NCI-H146 treated with DMSO at 0.1 percent for 48 hours (cell line): ENCODE data around the gene OR4D11.
"Not testable (repeated sequence)": the region's sequence is repeated elsewhere in the genome, so short reads cannot be mapped to it uniquely, and the experiment has no call there.

ENCODE experiments used
- DNase-seq: peaks from one replicate; lab custom pipeline; 2025; ENCODE audit not compliant: unreplicated experiment; lab: John Stamatoyannopoulos, UW

OR4D11 gene

DNA sequence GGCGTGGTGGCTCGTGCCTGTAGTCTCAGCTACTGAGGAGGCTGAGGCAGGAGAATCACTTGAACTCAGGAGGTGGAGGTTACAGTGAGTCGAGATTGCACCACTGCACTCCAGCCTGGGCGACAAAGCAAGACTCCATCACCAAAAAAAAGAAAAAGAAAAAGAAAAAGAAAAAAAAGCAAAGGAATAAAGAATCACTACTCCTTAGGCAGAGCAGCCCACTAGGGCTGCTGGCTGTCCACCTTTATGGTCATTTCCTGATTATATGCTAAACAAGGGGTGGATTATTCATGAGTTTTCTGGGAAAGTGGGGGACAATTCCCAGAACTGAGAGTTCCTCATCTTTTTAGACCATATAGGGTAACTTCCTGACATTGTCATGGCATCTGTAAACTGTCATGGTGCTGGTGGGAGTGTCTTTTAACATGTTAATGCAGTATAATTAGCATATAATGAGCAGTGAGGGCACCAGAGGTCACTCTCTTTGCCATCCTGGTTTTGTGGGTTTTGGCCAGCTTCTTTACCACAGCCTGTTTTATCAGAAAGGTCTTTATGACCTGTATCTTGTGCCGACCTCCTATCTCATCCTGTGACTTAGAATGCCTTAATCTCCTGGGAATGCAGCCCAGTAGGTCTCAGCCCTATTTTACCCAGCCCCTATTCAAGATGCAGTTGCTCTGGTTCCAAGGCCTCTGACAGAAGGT lies 44.4 kb downstream of the OR4D11 start:
- not testable (repeated sequence) for DNase-seq

DNA sequence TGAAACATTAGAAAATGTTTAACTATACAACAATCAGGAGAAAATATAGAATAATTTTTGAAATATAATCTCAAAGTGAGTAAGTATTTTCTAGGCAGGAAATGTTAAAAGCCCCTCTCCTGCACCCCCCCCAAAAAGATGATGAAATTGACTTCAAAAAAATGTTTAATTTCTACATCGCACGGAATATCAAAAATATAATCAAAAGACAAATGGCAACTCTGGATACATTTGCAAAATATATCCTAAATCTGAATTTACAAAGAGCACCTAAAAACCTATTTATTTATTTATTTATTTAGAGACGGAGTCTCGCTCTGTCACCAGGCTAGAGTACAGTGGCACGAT lies 44.9 kb downstream of the OR4D11 start:
- no peak for DNase-seq

DNA sequence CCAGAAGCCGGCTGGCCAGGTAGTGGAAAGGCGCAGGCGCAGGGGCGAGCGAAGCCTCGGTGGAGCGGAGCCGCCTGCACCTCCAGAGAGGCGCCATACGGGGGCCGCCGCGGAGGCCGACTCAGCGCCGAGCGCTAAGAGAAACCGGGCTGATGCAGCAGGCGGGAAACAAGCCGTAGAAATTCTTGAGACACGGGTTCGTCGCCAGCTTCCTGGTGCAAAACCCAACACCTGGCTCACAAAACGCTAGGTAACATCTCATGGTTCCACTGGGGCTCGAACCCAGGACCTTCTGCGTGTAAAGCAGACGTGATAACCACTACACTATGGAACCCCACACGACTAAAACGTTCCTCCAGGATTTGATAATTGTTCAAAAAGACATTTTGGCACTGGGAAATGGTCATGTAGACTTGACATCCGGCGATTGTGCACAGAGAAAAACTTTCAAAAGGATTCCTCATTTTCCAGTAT lies 47.0 kb downstream of the OR4D11 start:
- DNase-seq = peak; percentile 93

DNA sequence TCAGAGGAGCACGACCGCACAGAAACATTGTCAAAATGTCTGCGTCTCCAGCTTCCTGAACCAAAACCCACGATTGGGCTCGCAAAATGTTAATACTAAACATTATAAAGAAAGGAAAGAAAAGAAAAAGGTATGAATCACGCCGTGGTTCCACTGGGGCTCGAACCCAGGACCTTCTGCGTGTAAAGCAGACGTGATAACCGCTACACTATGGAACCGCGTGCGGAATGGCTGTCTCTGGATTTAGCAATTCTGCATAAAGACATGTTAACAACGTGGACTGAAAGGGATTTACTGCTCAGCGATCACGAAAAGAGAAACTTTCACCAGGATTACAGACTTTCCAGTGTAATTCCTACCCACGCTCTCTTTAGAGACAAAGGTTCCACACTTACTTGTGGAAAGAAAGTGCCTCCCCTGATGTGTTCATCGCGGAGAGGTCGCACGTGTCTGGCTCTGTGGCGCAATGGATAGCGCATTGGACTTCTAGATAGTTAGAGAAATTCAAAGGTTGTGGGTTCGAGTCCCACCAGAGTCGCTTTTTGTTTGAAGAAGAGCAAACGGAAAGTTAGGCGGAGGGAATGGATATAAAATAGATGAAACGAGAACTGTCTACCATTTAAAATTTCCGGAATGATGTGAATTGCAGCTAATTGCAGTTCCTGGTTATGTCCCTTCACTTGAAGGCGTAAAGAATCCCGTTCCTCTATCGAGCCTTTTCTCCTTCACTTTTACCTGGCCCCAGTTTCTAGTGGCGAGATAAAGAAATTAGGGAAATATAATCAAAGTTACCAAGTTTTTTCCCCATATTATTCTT lies 47.7 kb downstream of the OR4D11 start:
- peak; percentile 87 for DNase-seq

DNA sequence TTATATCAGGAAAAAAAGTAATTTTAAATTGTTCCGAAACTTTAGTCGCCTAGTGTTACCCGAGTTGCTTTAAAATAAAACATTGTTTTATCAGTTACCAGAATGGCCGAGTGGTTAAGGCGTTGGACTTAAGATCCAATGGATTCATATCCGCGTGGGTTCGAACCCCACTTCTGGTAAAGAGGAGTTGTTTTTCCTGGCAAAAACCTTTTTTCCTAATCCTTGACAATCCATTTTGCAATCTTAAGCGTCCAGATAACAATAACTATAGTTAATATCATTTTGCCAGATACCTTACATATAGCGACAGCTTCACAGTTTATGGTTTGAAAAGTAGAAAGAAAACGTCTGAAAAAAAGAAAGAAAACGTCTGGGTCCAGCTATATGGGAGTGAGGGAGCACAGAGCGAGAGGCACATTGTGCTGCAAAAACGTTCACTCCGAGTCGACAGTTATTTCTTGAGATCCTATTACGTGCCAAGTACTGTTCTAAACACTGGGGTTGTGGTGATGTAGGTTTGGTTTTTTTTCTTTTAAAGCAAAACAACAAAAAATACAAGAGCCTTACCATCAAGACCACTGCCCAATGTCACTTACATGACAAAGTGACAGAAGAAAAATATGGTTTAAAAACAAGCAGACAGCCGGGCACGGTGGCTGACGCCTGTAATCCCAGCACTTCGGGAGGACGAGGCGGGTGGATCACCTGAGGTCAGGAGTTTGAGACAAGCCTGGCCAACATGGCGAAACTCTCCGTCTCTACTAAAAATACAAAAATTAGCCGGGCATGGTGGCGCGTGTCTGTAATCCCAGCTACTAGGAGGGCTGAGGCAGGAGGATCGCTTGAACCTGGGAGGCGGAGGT lies 48.5 kb downstream of the OR4D11 start:
- DNase-seq = peak; percentile 67

DNA sequence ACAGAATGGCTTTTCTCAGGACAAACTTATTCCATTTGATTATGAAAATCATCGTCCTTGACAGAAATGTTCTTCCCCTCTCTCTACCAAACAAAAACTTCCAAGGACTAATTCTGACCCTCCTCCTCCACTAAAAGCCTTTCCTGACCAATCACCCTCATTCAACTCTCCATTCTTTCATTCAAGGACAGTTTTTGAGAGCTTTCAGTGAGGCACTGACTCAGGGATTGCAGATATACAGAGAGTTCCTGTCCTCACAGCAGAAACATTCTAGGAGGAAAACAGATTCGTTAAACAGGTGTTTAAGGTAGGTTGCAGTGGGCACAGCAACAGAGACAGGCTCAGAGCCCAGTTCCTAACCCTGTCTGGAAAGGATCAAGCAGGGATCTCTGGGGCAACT lies 49.5 kb downstream of the OR4D11 start:
- DNase-seq = no peak

DNA sequence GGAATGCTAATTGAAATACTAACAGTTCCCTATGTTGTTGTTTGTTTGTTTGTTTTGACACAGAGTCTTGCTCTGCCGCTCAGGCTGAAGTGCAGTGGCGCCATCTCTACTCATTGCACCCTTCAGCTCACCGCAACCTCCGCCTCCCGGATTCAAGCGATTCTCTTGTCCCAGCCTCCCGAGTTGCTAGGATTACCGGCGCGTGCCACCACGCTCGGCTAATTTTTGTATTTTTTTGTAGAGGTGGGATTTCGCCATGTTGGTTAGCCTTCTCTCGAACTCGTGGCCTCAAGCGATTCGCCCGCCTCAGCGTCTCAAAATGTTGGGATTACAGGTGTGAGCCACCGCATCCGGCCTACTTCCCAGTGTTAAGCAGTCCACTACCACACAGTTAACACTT lies 49.9 kb downstream of the OR4D11 start:
- DNase-seq = no peak
